CD14-positive monocyte (primary cell): Measurements from ENCODE around the gene TDRD9. TPM values are rescaled to one million over a fixed set of nuclear protein-coding genes. Genes with fewer than 3 reads are reported as not detected.
A peak's percentile ranks its signal among the peaks of the same experiment; 100 is the strongest.

ENCODE experiments used
- DNase-seq, 3 donors: peaks; one replicate each; pipeline ENCODE4 v3.0.0-alpha.2; 2011 to 2022
- H2AFZ ChIP-seq: 2 replicates; pipeline ENCODE4 v1.6.0; 2012; ENCODE audit warnings: mild to moderate bottlenecking, low read depth, low read length, inconsistent platforms; ENCODE audit not compliant: insufficient read depth, poor library complexity, severe bottlenecking
- H3K27ac ChIP-seq, 2 donors: 1 replicate in 1 of 2; 2 replicates in 1 of 2; pipeline ENCODE4 v1.5.1; 2012 to 2013; ENCODE audit warnings: low read length in 2 of 2, control low read depth in 1 of 2, inconsistent platforms in 1 of 2, low read depth in 1 of 2, mild to moderate bottlenecking in 1 of 2
- H3K27me3 ChIP-seq, 2 donors: one replicate each; pipeline versions ENCODE4 v1.6.0 to v1.6.1; 2011 to 2013; ENCODE audit warnings: low read length in 2 of 2; ENCODE audit not compliant: control insufficient read depth in 2 of 2, insufficient read depth in 2 of 2
- H3K36me3 ChIP-seq, 2 donors: replicated peaks in 1 of 2; 1 replicate in 1 of 2; 2 replicates in 1 of 2; pipeline versions ENCODE4 v1.5.1 to v1.6.1; 2012 to 2013; ENCODE audit warnings: low read length in 2 of 2, control low read depth in 1 of 2, inconsistent platforms in 1 of 2, mild to moderate bottlenecking in 1 of 2; ENCODE audit not compliant: insufficient read depth in 2 of 2, control insufficient read depth in 1 of 2
- H3K4me1 ChIP-seq, 2 donors: 1 replicate in 1 of 2; 2 replicates in 1 of 2; pipeline versions ENCODE4 v1.5.1 to v1.6.1; 2012 to 2013; ENCODE audit warnings: low read length in 2 of 2, control low read depth in 1 of 2, inconsistent platforms in 1 of 2, mild to moderate bottlenecking in 1 of 2, moderate library complexity in 1 of 2; ENCODE audit not compliant: insufficient read depth in 2 of 2, control insufficient read depth in 1 of 2
- H3K4me2 ChIP-seq: replicated peaks from 2 replicates; pipeline ENCODE3; 2012; ENCODE audit warnings: low read length, moderate library complexity, mild to moderate bottlenecking; ENCODE audit not compliant: poor library complexity, severe bottlenecking; ENCODE audit errors: extremely low read depth
- H3K4me3 ChIP-seq, 3 experiments: fragments of 200-600 bp in 1 of 3; sonication (generic) in 1 of 3; replicated peaks in 1 of 3; 1 replicate in 2 of 3; 2 replicates in 1 of 3; pipeline ENCODE4 v1.5.1; 2011 to 2013; ENCODE audit warnings: low read length in 3 of 3, mild to moderate bottlenecking in 3 of 3, control low read depth in 2 of 3, low read depth in 2 of 3, inconsistent platforms in 1 of 3, moderate library complexity in 1 of 3
- H3K79me2 ChIP-seq: 2 replicates; pipeline ENCODE4 v1.6.0; 2012; ENCODE audit warnings: mild to moderate bottlenecking, control low read depth, inconsistent platforms, low read length, moderate library complexity; ENCODE audit not compliant: insufficient read depth
- H3K9ac ChIP-seq: 2 replicates; pipeline ENCODE4 v1.6.0; 2017; ENCODE audit warnings: low read length, mild to moderate bottlenecking; ENCODE audit not compliant: insufficient read depth, poor library complexity, severe bottlenecking
- H3K9me3 ChIP-seq, 2 donors: replicated peaks in 1 of 2; 1 replicate in 1 of 2; 2 replicates in 1 of 2; pipeline versions ENCODE4 v1.5.1 to v1.6.1; 2012 to 2013; ENCODE audit warnings: low read length in 2 of 2, control low read depth in 1 of 2; ENCODE audit not compliant: control insufficient read depth in 1 of 2, insufficient read depth in 1 of 2
- H4K20me1 ChIP-seq: 2 replicates; pipeline ENCODE4 v1.6.0; 2012; ENCODE audit warnings: mild to moderate bottlenecking, low read length, control low read depth, moderate library complexity; ENCODE audit not compliant: insufficient read depth
- H3K27ac Mint-ChIP-seq, 7 donors: one replicate each; pipeline ENCODE4 v1.8.0; 2020; ENCODE audit warnings: mild to moderate bottlenecking in 7 of 7, mixed read lengths in 7 of 7, moderate library complexity in 6 of 7, inconsistent platforms in 2 of 7
- H3K27me3 Mint-ChIP-seq, 3 donors: one replicate each; pipeline ENCODE4 v1.8.0; 2021 to 2022; ENCODE audit warnings: low read depth in 3 of 3, mild to moderate bottlenecking in 3 of 3, mixed read lengths in 3 of 3, moderate library complexity in 3 of 3, inconsistent platforms in 1 of 3
- H3K36me3 Mint-ChIP-seq, 2 donors: one replicate each; pipeline ENCODE4 v1.8.0; 2020; ENCODE audit warnings: mixed read lengths in 2 of 2, inconsistent platforms in 1 of 2, mild to moderate bottlenecking in 1 of 2
- H3K4me1 Mint-ChIP-seq: one replicate; pipeline ENCODE4 v1.8.0; 2020; ENCODE audit warnings: mild to moderate bottlenecking, mixed read lengths
- H3K4me3 Mint-ChIP-seq, 2 donors: one replicate each; pipeline ENCODE4 v1.8.0; 2020; ENCODE audit warnings: mild to moderate bottlenecking in 2 of 2, mixed read lengths in 2 of 2, moderate library complexity in 1 of 2
- H3K9me3 Mint-ChIP-seq, 7 donors: one replicate each; pipeline ENCODE4 v1.8.0; 2020 to 2022; ENCODE audit warnings: mixed read lengths in 7 of 7, mild to moderate bottlenecking in 6 of 7, moderate library complexity in 6 of 7, inconsistent platforms in 2 of 7
- WGBS: methylation state at CpG from one replicate; pipeline ENCODE4 v1.1.5; 2013; ENCODE audit warnings: missing lambda C conversion rate; ENCODE audit not compliant: insufficient coverage; 5-methylcytosine and 5-hydroxymethylcytosine counted together
- intact Hi-C, 2 donors: fragments of 100-400 bp; cut with micrococcal nuclease; formaldehyde crosslinking; loops; one replicate each; pipeline versions ENCODE4 v1.15.0 to v1.15.1; 2023
- polyA plus RNA-seq, 3 donors: library from polyadenylated mRNA; depleted of rRNA in 1 of 3; unstranded in 2 of 3; stranded (reverse) in 1 of 3; fragments of 300-500 nt in 2 of 3; fragments of >200 nt in 1 of 3; fragmentation: Illumina TruSeq in 2 of 3; gene quantifications; 1 replicate in 2 of 3; 2 replicates in 1 of 3; pipeline ENCODE4 v1.2.3, GENCODE V29; 2012 to 2021
- TF ChIP-seq, protein P1 (sequence below): fragments of 200-600 bp; IDR thresholded peaks from one replicate; pipeline ENCODE4 v1.8.0; 2022; ENCODE audit warnings: antibody characterized with exemption, mild to moderate bottlenecking

TDRD9 gene
- polyA plus RNA-seq, 3 donors = 7.6 to 12.1 (median 11.8) TPM

DNA sequence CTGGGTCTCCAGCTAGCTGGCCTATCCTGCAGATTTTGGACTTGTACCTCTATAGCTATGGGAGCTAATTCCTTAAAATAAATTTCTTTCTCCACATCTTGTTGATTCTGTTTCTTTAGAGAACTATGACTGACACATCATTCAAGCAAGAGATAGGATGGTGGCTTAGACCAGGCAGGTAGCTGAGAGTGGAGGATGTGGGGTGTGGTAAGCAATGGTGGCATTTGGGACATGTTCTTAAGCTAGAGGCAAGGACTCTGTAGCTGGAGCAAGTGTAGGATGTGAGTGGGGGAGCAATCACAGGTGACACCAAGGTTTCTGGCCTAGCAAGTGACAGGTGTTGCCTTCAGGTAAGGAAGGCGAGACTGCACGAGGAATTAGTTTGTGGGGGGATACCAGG lies 6.8 kb downstream of the TDRD9 start:
- WGBS = 80% methylated on average over 1 of the region's 2 CpGs
- peaks cover 31% of the 10 kb centered on the region for H3K79me2 ChIP-seq
- H3K27ac ChIP-seq = peak overlapping the region in 1 of 2 donors; percentile 28
- H3K4me3 Mint-ChIP-seq = no peak overlapping the region
- TF ChIP-seq, protein P1, sequence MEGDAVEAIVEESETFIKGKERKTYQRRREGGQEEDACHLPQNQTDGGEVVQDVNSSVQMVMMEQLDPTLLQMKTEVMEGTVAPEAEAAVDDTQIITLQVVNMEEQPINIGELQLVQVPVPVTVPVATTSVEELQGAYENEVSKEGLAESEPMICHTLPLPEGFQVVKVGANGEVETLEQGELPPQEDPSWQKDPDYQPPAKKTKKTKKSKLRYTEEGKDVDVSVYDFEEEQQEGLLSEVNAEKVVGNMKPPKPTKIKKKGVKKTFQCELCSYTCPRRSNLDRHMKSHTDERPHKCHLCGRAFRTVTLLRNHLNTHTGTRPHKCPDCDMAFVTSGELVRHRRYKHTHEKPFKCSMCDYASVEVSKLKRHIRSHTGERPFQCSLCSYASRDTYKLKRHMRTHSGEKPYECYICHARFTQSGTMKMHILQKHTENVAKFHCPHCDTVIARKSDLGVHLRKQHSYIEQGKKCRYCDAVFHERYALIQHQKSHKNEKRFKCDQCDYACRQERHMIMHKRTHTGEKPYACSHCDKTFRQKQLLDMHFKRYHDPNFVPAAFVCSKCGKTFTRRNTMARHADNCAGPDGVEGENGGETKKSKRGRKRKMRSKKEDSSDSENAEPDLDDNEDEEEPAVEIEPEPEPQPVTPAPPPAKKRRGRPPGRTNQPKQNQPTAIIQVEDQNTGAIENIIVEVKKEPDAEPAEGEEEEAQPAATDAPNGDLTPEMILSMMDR = no peak
- H3K9me3 ChIP-seq = no peaks in the 10 kb centered on the region
- peaks cover 45 to 50% of the 10 kb centered on the region in 2 donors for H3K4me1 ChIP-seq
- H4K20me1 ChIP-seq = no peaks in the 10 kb centered on the region
- intact Hi-C loops = no loop called here
- H3K36me3 ChIP-seq = no peaks in the 10 kb centered on the region
- peaks cover 69% of the 10 kb centered on the region for H3K4me1 Mint-ChIP-seq
- peak overlapping the region in 5 of 7 donors; percentile 54 to 92 (median 86) for H3K27ac Mint-ChIP-seq
- H3K27me3 Mint-ChIP-seq = peaks cover 0 to 1% (median 0%) of the 10 kb centered on the region in 3 donors
- peaks cover 0 to 2% (median 0%) of the 10 kb centered on the region in 7 donors for H3K9me3 Mint-ChIP-seq
- H3K36me3 Mint-ChIP-seq = peaks cover 12 to 21% of the 10 kb centered on the region in 2 donors
- no peak overlapping the region for H3K9ac ChIP-seq
- no peak overlapping the region for H3K4me3 ChIP-seq
- no peak overlapping the region for H3K4me2 ChIP-seq
- no peak overlapping the region for H2AFZ ChIP-seq
- no peaks in the 10 kb centered on the region for H3K27me3 ChIP-seq
- DNase-seq = no peak

DNA sequence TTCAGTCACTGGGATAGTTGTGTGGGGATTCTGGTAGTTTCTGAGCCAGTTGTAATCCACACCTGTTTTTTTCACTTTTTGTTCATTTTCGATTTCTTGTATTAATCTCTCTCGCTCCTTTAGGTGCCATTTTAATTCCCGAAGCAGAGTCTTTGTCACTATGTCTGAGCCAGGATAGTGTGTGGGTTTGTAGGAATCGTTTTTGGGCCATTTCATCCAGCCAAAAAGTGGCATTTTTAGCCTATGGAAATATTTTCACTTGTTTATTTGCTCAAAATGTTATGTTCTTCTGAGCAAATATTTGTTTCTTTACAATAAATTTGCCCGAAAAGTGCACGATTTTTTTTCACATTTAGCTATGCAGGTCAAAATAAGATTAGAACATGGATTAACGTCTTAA lies 13.2 kb downstream of the TDRD9 start:
- Mint-ChIP-seq H3K27ac (no peak overlapping the region), H3K4me1 (peaks cover 19% of the 10 kb centered on the region), H3K36me3 (peaks cover 18 to 40% of the 10 kb centered on the region in 2 donors), H3K27me3 (peaks cover 0 to 4% (median 3%) of the 10 kb centered on the region in 3 donors), H3K9me3 (peaks cover 0 to 1% (median 0%) of the 10 kb centered on the region in 7 donors), H3K4me3 (no peak overlapping the region)
- DNase-seq = no peak
- Histone ChIP-seq H3K9me3 (no peaks in the 10 kb centered on the region), H4K20me1 (no peaks in the 10 kb centered on the region), H3K36me3 (peaks cover 0 to 13% of the 10 kb centered on the region in 2 donors), H2AFZ (no peak overlapping the region), H3K4me1 (peaks cover 0 to 5% of the 10 kb centered on the region in 2 donors), H3K4me2 (no peak overlapping the region), H3K79me2 (peaks cover 13% of the 10 kb centered on the region), H3K4me3 (no peak overlapping the region), H3K9ac (no peak overlapping the region), H3K27ac (no peak overlapping the region), H3K27me3 (no peaks in the 10 kb centered on the region)
- 100% methylated on average over 2 of the region's 7 CpGs for WGBS
- intact Hi-C loops = no loop called here
- TF ChIP-seq, protein P1 = no peak
